CD4-positive, alpha-beta T cell (primary cell): ENCODE data around the gene OR6B2. TPM values are rescaled to one million over a fixed set of nuclear protein-coding genes. Genes with fewer than 3 reads are reported as not detected.

Experiments
- ATAC-seq: fragments of 200-7000 bp; cut with Tn5 transposase; one replicate; pipeline ENCODE4 v1.10.0; 2022; ENCODE audit warnings: mild to moderate bottlenecking; ENCODE audit not compliant: poor library complexity
- CTCF ChIA-PET: fragments of 350-600 bp; sonication (Branson Sonifier 250); formaldehyde crosslinking; loops from one replicate; lab custom pipeline; 2021; ENCODE audit warnings: antibody characterized with exemption, inconsistent platforms; lab: Charles Lee
- POLR2A ChIA-PET: fragments of 350-600 bp; sonication (Branson Sonifier 250); formaldehyde crosslinking; loops from one replicate; lab custom pipeline; 2021; ENCODE audit warnings: antibody characterized with exemption, inconsistent platforms; lab: Charles Lee
- DNase-seq, 14 experiments: peaks; one replicate each; pipeline ENCODE4 v3.0.0-alpha.2; 2013 to 2020; ENCODE audit warnings: mixed read lengths in 2 of 14
- H3K27ac ChIP-seq, 2 donors: one replicate each; pipeline versions ENCODE4 v1.5.1 to v1.7.0; 2013; ENCODE audit warnings: low read length in 2 of 2, low read depth in 1 of 2, mild to moderate bottlenecking in 1 of 2
- H3K27me3 ChIP-seq, 2 experiments: 1 replicate in 1 of 2; 2 replicates in 1 of 2; pipeline versions ENCODE4 v1.6.1 to v1.7.0; 2013; ENCODE audit warnings: low read length in 2 of 2, control low read depth in 1 of 2, mild to moderate bottlenecking in 1 of 2, moderate library complexity in 1 of 2; ENCODE audit not compliant: insufficient read depth in 2 of 2, control insufficient read depth in 1 of 2
- H3K36me3 ChIP-seq: one replicate; pipeline ENCODE4 v1.6.1; 2013; ENCODE audit warnings: low read length, control low read depth; ENCODE audit not compliant: insufficient read depth
- H3K4me1 ChIP-seq: one replicate; pipeline ENCODE4 v1.6.1; 2013; ENCODE audit warnings: low read length, control low read depth; ENCODE audit not compliant: insufficient read depth
- H3K4me3 ChIP-seq: one replicate; pipeline ENCODE4 v1.5.1; 2013; ENCODE audit warnings: mild to moderate bottlenecking, low read length, moderate library complexity
- H3K9me3 ChIP-seq, 2 experiments: 1 replicate in 1 of 2; 2 replicates in 1 of 2; pipeline versions ENCODE4 v1.6.1 to v1.7.0; 2013; ENCODE audit warnings: low read length in 2 of 2, mild to moderate bottlenecking in 2 of 2, control low read depth in 1 of 2, moderate library complexity in 1 of 2; ENCODE audit not compliant: control insufficient read depth in 1 of 2, insufficient read depth in 1 of 2
- H3K27ac Mint-ChIP-seq: one replicate; pipeline ENCODE4 v1.8.0; 2020; ENCODE audit warnings: mixed read lengths
- H3K27me3 Mint-ChIP-seq: one replicate; pipeline ENCODE4 v1.8.0; 2021; ENCODE audit warnings: mixed read lengths
- H3K36me3 Mint-ChIP-seq: one replicate; pipeline ENCODE4 v1.8.0; 2021; ENCODE audit warnings: low read depth, mixed read lengths
- H3K4me1 Mint-ChIP-seq: one replicate; pipeline ENCODE4 v1.8.0; 2021; ENCODE audit warnings: low read depth, mixed read lengths
- H3K4me3 Mint-ChIP-seq: one replicate; pipeline ENCODE4 v1.8.0; 2020; ENCODE audit warnings: mild to moderate bottlenecking, mixed read lengths
- H3K9me3 Mint-ChIP-seq: one replicate; pipeline ENCODE4 v1.8.0; 2020; ENCODE audit warnings: mixed read lengths
- CTCF ChIP-seq: fragments of 200-600 bp; IDR thresholded peaks from one replicate; pipeline ENCODE4 v1.8.0; 2022; ENCODE audit warnings: antibody characterized with exemption, mild to moderate bottlenecking
- intact Hi-C, 2 experiments: fragments of 100-400 bp; cut with DNase I in 1 of 2; cut with micrococcal nuclease in 1 of 2; formaldehyde crosslinking; loops; one replicate each; pipeline versions ENCODE4 v1.15.1 to v1.9.0; 2023 to 2025; cut with DNase I, micrococcal nuclease
- total RNA-seq, 174 experiments: library from RNA in 2 of 174; stranded (reverse) in 2 of 174; gene quantifications; one replicate each; pipeline ENCODE4 v1.2.3 and lab custom pipeline; 2021 to 2026

The OR6B2 gene
- total RNA-seq, 2 experiments from 2014 or later: not detected

GRCh38 chr2:240002983-240003382 lies 27.2 kb downstream of the OR6B2 start:
- POLR2A ChIA-PET: no interaction called here
- Histone ChIP-seq H3K27me3 (no peaks in the 10 kb centered on the region), H3K4me1 (no peaks in the 10 kb centered on the region), H3K4me3 (no peak overlapping the region), H3K9me3 (no peaks in the 10 kb centered on the region), H3K27ac (no peak overlapping the region), H3K36me3 (peaks cover 94% of the 10 kb centered on the region)
- peaks cover 95% of the 10 kb centered on the region for H3K36me3 Mint-ChIP-seq
- intact Hi-C loops: no loop called here
- H3K4me3 Mint-ChIP-seq: no peak overlapping the region
- no peak for TF ChIP-seq CTCF
- no peaks in the 10 kb centered on the region for H3K27me3 Mint-ChIP-seq
- CTCF ChIA-PET: no interaction called here
- H3K9me3 Mint-ChIP-seq: no peaks in the 10 kb centered on the region
- no peak overlapping the region for H3K27ac Mint-ChIP-seq
- no peak for ATAC-seq
- H3K4me1 Mint-ChIP-seq: no peaks in the 10 kb centered on the region
- DNase-seq: no peak

DNA sequence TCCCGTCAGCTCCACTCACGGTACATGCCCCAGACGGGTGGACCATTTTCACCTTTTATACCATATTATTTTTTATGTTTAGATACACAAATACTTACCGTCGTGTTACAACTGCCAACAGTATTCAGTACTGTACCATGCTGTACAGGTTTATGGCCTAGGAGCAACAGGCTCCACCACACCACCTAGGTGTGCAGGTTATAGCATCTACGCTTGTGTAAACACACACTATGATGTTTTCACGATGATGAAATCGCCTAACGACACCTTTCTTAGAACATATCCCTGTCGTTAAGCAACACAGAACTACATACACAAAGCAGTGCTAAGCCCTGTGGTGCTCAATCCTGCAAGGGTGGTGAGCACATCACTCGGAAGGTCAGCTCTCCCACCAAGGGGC lies 29.6 kb downstream of the OR6B2 start:
- POLR2A ChIA-PET: no interaction called here
- H3K4me1 ChIP-seq: no peaks in the 10 kb centered on the region
- peaks cover 76% of the 10 kb centered on the region for H3K36me3 ChIP-seq
- H3K27me3 ChIP-seq: no peaks in the 10 kb centered on the region
- no peaks in the 10 kb centered on the region for H3K9me3 ChIP-seq
- CTCF ChIA-PET: no interaction called here
- Mint-ChIP-seq H3K27ac (no peak overlapping the region), H3K27me3 (no peaks in the 10 kb centered on the region), H3K9me3 (no peaks in the 10 kb centered on the region), H3K4me1 (no peaks in the 10 kb centered on the region), H3K36me3 (peaks cover 92% of the 10 kb centered on the region), H3K4me3 (no peak overlapping the region)
- TF ChIP-seq CTCF: no peak
- ATAC-seq (no peak), DNase-seq (no peak)
- intact Hi-C loops: no loop called here
- no peak overlapping the region for H3K27ac ChIP-seq
- H3K4me3 ChIP-seq: no peak overlapping the region

DNA sequence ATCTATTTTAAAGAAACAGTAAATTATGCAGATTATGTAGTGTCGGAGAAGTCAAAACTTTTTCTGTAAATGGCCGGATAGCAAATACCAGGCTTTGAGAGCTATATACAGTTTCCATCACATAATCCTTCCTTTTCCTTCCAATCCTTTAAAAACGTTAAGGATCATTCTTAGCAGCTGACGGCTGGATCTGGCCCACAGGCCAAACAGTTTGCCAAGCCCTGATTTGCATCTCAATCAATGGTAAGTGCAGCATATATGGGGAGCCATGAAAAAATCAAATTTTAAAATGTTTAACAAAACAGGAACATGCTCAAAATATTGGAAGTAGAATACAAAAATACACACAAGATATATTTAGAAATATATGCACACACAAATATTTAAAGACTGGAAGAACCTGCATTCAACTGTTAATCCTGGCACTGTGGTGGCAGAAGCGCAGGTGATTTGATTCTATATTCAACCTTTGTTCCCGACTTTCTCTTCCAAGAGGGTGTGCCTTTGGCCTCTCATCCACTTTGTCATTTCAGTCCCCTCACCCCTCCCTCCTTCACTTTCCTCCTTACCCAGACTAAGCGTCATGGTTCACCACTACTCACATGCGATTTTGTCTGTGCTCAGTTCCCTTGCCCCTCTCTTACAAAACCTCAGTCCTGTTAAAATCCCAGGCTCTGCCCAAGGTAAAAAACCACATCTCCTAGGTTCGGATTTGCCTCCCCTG lies 32.4 kb downstream of the OR6B2 start:
- no peak for TF ChIP-seq CTCF
- Mint-ChIP-seq H3K27ac (no peak overlapping the region), H3K4me3 (no peak overlapping the region), H3K36me3 (peaks cover 92% of the 10 kb centered on the region), H3K9me3 (no peaks in the 10 kb centered on the region), H3K27me3 (no peaks in the 10 kb centered on the region), H3K4me1 (no peaks in the 10 kb centered on the region)
- H3K27me3 ChIP-seq: no peaks in the 10 kb centered on the region
- ChIA-PET POLR2A (no interaction called here), CTCF (interaction anchor here (1.6 to 2.3 kb wide), 2 partner anchors 24 to 63 kb away, joined by 4 to 6 read pairs; no protein-coding TSS in a partner anchor)
- no peak for DNase-seq
- no peak overlapping the region for H3K27ac ChIP-seq
- H3K4me3 ChIP-seq: no peak overlapping the region
- intact Hi-C loops: loop anchor here in 1 of 2 experiments (10.0 kb wide), 1 partner anchor 63 kb away; no protein-coding TSS in a partner anchor
- peaks cover 50% of the 10 kb centered on the region for H3K36me3 ChIP-seq
- no peaks in the 10 kb centered on the region for H3K9me3 ChIP-seq
- H3K4me1 ChIP-seq: no peaks in the 10 kb centered on the region
- no peak for ATAC-seq
